Psoas muscle (tissue), 8 donors: ENCODE measurements around the gene FLAD1. TPM values are rescaled to one million over a fixed set of nuclear protein-coding genes. Genes with fewer than 3 reads are reported as not detected.

Source experiments
- ATAC-seq, 4 donors: fragments of 200-7000 bp; cut with Tn5 transposase; one replicate each; pipeline ENCODE4 v1.9.1; 2020; ENCODE audit warnings: moderate library complexity in 3 of 4, mild to moderate bottlenecking in 2 of 4
- DNase-seq, 2 donors: peaks; one replicate each; pipeline ENCODE4 v3.0.0-alpha.2; 2020
- H3K27ac ChIP-seq: fragments of 200-600 bp; one replicate; pipeline ENCODE4 v1.8.0; 2022
- H3K27me3 ChIP-seq, 3 donors: fragments of 200-600 bp in 1 of 3; one replicate each; pipeline versions ENCODE4 v1.6.1 to v1.8.0; 2013 to 2022; ENCODE audit warnings: low read length in 2 of 3, mild to moderate bottlenecking in 2 of 3, moderate library complexity in 1 of 3; ENCODE audit not compliant: insufficient read depth in 3 of 3
- H3K36me3 ChIP-seq, 2 donors: fragments of 200-600 bp in 1 of 2; one replicate each; pipeline versions ENCODE4 v1.6.1 to v1.8.0; 2013 to 2022; ENCODE audit warnings: low read depth in 1 of 2, mild to moderate bottlenecking in 1 of 2, moderate library complexity in 1 of 2; ENCODE audit not compliant: insufficient read depth in 1 of 2
- H3K4me1 ChIP-seq: fragments of 200-600 bp; one replicate; pipeline ENCODE4 v1.8.0; 2022
- H3K4me3 ChIP-seq: fragments of 200-600 bp; one replicate; pipeline ENCODE4 v1.8.0; 2022; ENCODE audit warnings: mild to moderate bottlenecking
- H3K9me3 ChIP-seq: fragments of 200-600 bp; one replicate; pipeline ENCODE4 v1.8.0; 2022
- WGBS, 3 donors: extraction: QIAGEN DNeasy Blood & Tissue Kit; methylation state at CpG; one replicate each; pipeline versions ENCODE4 v1.1.6 to v1.1.7; 2013; 5-methylcytosine and 5-hydroxymethylcytosine counted together
- intact Hi-C, 2 donors: fragments of 100-400 bp; cut with DNase I; formaldehyde crosslinking; loops; one replicate each; pipeline versions ENCODE4 v1.11.0 to v1.14.2; 2022
- polyA plus RNA-seq, 3 donors: library from polyadenylated mRNA; stranded (reverse); fragments of 200-250 nt; gene quantifications; one replicate each; pipeline ENCODE4 v1.2.3, GENCODE V29; 2013
- total RNA-seq, 4 donors: library from RNA; stranded (reverse); fragmentation: NEBNext Ultra II Directional in 2 of 4; extraction: Animal tissue kit (Norgen Biotek cat#: 25700) in 2 of 4; gene quantifications; one replicate each; pipeline versions ENCODE4 v1.2.1 to v1.2.4, GENCODE V29; 2021 to 2023
- TF ChIP-seq, protein P1 (sequence below): fragments of 200-600 bp; IDR thresholded peaks from one replicate; pipeline ENCODE4 v1.8.0; 2022; ENCODE audit warnings: antibody characterized with exemption
- donor health status: healthy with polysubstance abuse.
- donor health status: DM: no; HTN: no; CAD: no; lungs with moderate emphysema.
- donor health status: Bipolar disorder and iron deficiency.
- donor health status: healthy.
- donor health status: DM: yes; HTN: yes; CAD: no.
- donor health status: DM: no; HTN: no; CAD: no.
- donor health status: DM: no; HTN: no; CAD: no.
- donor health status: DM: yes; HTN: yes; CAD: no.

The FLAD1 gene
- total and polyA plus RNA-seq, 7 donors = 24.5 to 52.7 (median 34.9) TPM

DNA sequence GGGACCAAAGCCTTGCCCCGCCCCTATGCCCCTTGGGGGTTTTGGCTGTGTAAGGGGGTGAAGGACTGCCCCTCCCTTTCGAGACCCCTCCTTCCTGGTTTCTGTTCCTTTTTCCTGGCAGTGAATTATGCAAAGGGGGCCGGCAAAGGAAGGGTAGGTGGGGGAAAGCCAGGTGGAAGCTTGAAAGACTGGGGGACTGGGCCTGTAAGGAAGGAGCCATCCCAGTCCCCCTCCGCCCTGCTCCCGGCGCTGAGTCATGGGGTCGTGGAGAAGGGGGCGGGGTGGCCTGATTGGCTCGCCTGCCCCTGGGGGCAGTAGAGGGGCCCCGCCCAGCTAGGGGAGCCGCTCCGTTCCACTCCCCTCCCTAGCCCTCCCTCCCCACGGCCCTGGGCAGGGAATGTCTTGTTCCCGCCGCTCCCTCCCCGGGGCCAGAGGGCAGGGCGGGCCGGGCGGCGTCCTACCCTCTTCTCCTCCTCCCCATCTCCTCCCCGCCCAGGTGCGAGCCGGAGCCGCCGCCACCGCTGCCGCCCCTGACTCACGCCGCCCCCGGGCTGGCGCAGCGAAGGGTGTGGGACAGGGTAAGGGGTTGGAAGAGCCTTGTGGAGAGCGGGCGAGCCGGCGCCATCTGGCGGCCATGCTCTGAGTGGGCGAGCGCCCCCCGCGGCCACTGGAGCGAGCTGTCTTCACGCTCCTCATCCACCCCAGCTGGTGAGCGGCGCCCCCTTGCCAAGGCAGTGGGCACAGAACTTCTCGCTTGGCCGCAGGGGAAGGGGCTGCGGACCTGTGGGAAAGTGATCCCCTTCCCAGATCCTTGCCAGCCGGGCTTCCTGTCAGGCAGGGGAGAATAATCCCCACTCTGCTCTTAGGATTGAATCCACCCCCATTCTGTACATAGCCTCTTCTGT is 34.1 kb downstream of the FLAD1 start:
- Histone ChIP-seq H3K9me3 (no peaks in the 10 kb centered on the region), H3K36me3 (peaks cover 0 to 31% of the 10 kb centered on the region in 2 donors), H3K27me3 (no peaks in the 10 kb centered on the region), H3K27ac (peak overlapping the region; percentile 85), H3K4me1 (peaks cover 22% of the 10 kb centered on the region), H3K4me3 (peak overlapping the region; percentile 67)
- ATAC-seq (peak; percentile 87 to 92 (median 88)), DNase-seq (peak; percentile 91 to 97)
- TF ChIP-seq, protein P1, sequence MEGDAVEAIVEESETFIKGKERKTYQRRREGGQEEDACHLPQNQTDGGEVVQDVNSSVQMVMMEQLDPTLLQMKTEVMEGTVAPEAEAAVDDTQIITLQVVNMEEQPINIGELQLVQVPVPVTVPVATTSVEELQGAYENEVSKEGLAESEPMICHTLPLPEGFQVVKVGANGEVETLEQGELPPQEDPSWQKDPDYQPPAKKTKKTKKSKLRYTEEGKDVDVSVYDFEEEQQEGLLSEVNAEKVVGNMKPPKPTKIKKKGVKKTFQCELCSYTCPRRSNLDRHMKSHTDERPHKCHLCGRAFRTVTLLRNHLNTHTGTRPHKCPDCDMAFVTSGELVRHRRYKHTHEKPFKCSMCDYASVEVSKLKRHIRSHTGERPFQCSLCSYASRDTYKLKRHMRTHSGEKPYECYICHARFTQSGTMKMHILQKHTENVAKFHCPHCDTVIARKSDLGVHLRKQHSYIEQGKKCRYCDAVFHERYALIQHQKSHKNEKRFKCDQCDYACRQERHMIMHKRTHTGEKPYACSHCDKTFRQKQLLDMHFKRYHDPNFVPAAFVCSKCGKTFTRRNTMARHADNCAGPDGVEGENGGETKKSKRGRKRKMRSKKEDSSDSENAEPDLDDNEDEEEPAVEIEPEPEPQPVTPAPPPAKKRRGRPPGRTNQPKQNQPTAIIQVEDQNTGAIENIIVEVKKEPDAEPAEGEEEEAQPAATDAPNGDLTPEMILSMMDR = peak; percentile 99
- WGBS, 3 donors = 3 to 8% (median 4%) methylated on average over 29 to 49 of the region's 49 CpGs
- intact Hi-C loops = loop anchor here (2.0 kb wide), 2 partner anchors 14 to 54 kb away; partner anchors contain the start of gene ZBTB7B (in 1 of the 2)

DNA sequence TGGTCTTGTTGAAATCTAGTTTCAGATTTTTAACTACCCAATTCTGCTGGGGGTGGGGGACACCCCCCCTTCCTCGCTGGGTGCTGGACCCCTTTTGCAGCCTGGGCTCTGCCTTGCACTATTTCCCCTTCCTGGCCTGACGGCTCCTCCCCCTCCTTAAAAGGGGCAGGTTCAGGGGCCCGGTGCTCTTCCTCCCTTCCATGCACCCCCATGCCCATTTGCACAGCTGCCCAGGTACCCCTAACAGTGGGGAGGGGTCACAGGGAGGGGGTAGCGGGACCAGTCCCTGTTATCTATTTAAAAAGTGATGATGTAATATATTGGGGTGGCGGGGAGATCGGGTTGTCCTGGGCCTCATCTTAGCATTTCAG is 34.8 kb downstream of the FLAD1 start:
- DNase-seq (no peak), ATAC-seq (peak in 1 of 4 donors; percentile 1)
- 57 to 59% (median 58%) methylated on average over 6 of the region's 6 CpGs for WGBS, 3 donors
- intact Hi-C loops = loop anchor here (2.0 kb wide), 2 partner anchors 15 to 55 kb away; partner anchors contain the start of gene ZBTB7B (in 1 of the 2)
- H3K27me3 ChIP-seq = no peaks in the 10 kb centered on the region
- TF ChIP-seq, protein P1 = no peak
- H3K4me3 ChIP-seq = peak overlapping the region; percentile 67
- peaks cover 20% of the 10 kb centered on the region for H3K4me1 ChIP-seq
- H3K9me3 ChIP-seq = no peaks in the 10 kb centered on the region
- H3K36me3 ChIP-seq = peaks cover 0 to 31% of the 10 kb centered on the region in 2 donors
- peak overlapping the region; percentile 85 for H3K27ac ChIP-seq

DNA sequence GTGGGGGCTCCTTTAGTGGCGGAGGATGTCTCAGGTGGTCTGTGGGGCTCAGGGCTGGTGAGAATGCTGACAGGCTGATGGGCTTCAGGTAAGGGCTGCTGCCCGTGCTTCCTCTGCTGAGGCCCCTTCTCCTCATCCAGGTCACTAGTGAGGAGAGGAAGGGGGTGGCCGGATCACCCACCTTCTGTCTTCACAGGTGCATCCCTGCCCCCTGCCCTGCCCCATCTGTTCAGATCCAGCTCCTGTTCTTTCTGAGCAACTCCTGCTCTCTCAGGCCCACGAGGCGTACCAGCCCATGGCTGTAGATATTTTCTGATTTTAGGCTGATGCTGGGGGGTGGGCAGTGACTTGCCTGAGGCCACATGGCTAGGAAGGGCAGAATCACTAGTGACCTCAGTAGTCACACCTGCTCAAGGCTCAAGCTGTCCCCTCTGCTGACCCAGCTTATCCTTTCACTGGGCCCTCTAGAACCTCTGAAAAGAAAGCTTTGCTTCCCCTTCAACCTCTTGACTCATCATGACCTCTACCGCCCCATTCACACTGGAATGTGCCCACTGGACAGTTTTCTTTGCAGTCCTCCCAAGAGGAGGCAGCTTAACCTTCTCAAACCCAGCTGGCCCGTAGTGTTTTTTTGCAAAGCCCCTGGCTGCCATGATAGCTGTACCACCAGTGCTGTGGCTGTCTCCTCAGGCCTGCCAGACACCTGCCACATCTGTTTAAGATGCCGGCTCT is 35.6 kb downstream of the FLAD1 start:
- ATAC-seq (no peak), DNase-seq (no peak)
- intact Hi-C loops = no loop called here
- Histone ChIP-seq H3K9me3 (no peaks in the 10 kb centered on the region), H3K27me3 (no peaks in the 10 kb centered on the region), H3K4me1 (peaks cover 20% of the 10 kb centered on the region), H3K36me3 (peaks cover 0 to 31% of the 10 kb centered on the region in 2 donors), H3K27ac (no peak overlapping the region), H3K4me3 (no peak overlapping the region)
- TF ChIP-seq, protein P1 = no peak
- WGBS, 3 donors = 76 to 79% (median 77%) methylated on average over 7 to 8 of the region's 8 CpGs

DNA sequence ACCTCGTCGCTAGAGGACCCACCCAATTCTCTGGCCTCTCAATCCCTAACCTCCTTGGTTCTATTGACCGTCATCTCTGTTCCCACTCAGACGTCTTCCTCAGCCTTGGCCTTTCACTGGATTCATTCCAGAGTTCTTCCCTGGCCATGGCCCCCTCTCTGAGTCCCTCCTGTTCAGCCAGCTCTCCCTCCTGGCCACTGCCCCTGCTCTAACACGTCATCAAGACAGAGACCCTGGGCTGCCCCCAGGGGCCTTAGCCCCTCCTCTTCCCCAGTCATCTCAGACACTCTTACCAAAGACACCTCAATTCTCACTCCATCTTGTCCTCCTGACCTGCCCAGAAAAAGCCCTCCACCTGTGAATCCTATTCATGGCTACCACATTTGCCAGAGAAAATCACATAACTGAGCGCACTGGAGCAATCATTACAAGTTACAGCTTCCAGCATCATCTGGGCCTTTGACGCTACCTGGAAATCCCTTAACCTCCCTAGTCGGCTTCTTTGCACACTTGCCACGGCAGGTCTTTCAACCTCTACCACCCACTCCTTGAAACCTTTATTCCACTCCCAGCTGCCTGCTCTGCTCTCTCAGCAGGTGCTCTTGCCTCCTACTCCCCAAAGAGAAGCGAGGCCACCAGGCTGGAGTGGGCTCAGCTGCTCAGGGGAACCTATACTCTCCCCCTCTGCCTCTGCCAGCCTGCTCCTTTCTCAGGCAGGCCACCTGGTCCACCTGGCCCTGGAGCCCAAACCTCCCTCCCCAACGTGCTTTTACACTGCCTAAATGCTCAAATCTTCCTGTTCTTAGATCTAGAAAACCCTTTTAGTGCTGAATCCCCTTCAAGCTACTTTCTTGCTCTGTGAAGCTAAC is 36.5 kb downstream of the FLAD1 start:
- H3K36me3 ChIP-seq = peaks cover 0 to 23% of the 10 kb centered on the region in 2 donors
- H3K9me3 ChIP-seq = no peaks in the 10 kb centered on the region
- no peak overlapping the region for H3K27ac ChIP-seq
- WGBS, 3 donors = 72 to 73% (median 72%) methylated on average over 11 of the region's 11 CpGs
- ATAC-seq = no peak
- TF ChIP-seq, protein P1 = no peak
- H3K4me3 ChIP-seq = no peak overlapping the region
- intact Hi-C loops = no loop called here
- DNase-seq = no peak
- no peaks in the 10 kb centered on the region for H3K27me3 ChIP-seq
- peaks cover 20% of the 10 kb centered on the region for H3K4me1 ChIP-seq
